HG03135 (cell line): ENCODE data around the gene DHRS2.
A peak's percentile ranks its signal among the peaks of the same experiment; 100 is the strongest.
"Not testable (repeated sequence)": the region's sequence is repeated elsewhere in the genome, so short reads cannot be mapped to it uniquely, and the experiment has no call there.

Experiments used
- ATAC-seq: cut with Tn5 transposase; IDR thresholded peaks from one replicate; pipeline ENCODE4 v1.9.1; 2021; ENCODE audit warnings: mild to moderate bottlenecking, moderate library complexity; ENCODE audit not compliant: unreplicated experiment

Gene DHRS2

GRCh38 chr14:23631702-23632460, 4.3 kb upstream of the DHRS2 start:
- peak; percentile 52 for ATAC-seq

- no peak for ATAC-seq
These were observed 3.6 kb upstream of the DHRS2 start for GRCh38 chr14:23632461-23633159.

GRCh38 chr14:23633160-23633701, 2.9 kb upstream of the DHRS2 start:
- no peak for ATAC-seq

- not testable (repeated sequence) for ATAC-seq
These were observed 1.3 kb upstream of the DHRS2 start for GRCh38 chr14:23634698-23635412.

- not testable (repeated sequence) for ATAC-seq
These were observed 1.1 kb downstream of the DHRS2 start for GRCh38 chr14:23637312-23637654.

GRCh38 chr14:23637655-23638413, 1.7 kb downstream of the DHRS2 start:
- not testable (repeated sequence) for ATAC-seq

GRCh38 chr14:23638414-23639047, 2.4 kb downstream of the DHRS2 start:
- no peak for ATAC-seq

GRCh38 chr14:23639048-23639890, 3.1 kb downstream of the DHRS2 start:
- no peak for ATAC-seq

GRCh38 chr14:23639891-23640523, 3.8 kb downstream of the DHRS2 start:
- ATAC-seq = no peak

- no peak for ATAC-seq
These were observed 4.5 kb downstream of the DHRS2 start for GRCh38 chr14:23640524-23641141.

- no peak for ATAC-seq
These were observed 5.2 kb downstream of the DHRS2 start for GRCh38 chr14:23641180-23641914.

- no peak for ATAC-seq
These were observed 5.9 kb downstream of the DHRS2 start for GRCh38 chr14:23641915-23642588.

GRCh38 chr14:23643533-23644194, 7.5 kb downstream of the DHRS2 start:
- no peak for ATAC-seq

- ATAC-seq = no peak
These were observed 8.2 kb downstream of the DHRS2 start for GRCh38 chr14:23644195-23644918.

GRCh38 chr14:23644919-23645336, 8.8 kb downstream of the DHRS2 start:
- no peak for ATAC-seq

GRCh38 chr14:23645504-23645811, 9.3 kb downstream of the DHRS2 start:
- no peak for ATAC-seq
